Colonic mucosa (tissue), 4 donors: ENCODE results near the gene SMIM32. TPM values are rescaled to one million over a fixed set of nuclear protein-coding genes. Genes with fewer than 3 reads are reported as not detected.

Source experiments
- DNase-seq: peaks from one replicate; pipeline ENCODE4 v3.0.0-alpha.2; 2020
- H3K27ac ChIP-seq: fragments of 200-600 bp; one replicate; pipeline ENCODE4 v1.8.0; 2021
- H3K27me3 ChIP-seq: fragments of 200-600 bp; one replicate; pipeline ENCODE4 v1.8.0; 2021
- H3K36me3 ChIP-seq: fragments of 200-600 bp; one replicate; pipeline ENCODE4 v1.8.0; 2021
- H3K4me1 ChIP-seq: fragments of 200-600 bp; one replicate; pipeline ENCODE4 v1.8.0; 2021; ENCODE audit warnings: mild to moderate bottlenecking
- H3K4me3 ChIP-seq: fragments of 200-600 bp; one replicate; pipeline ENCODE4 v1.8.0; 2021
- H3K9ac ChIP-seq, 2 donors: one replicate each; pipeline ENCODE4 v1.7.0; 2013; ENCODE audit warnings: control low read depth in 2 of 2, low read depth in 2 of 2, low read length in 2 of 2
- H3K9me3 ChIP-seq: fragments of 200-600 bp; one replicate; pipeline ENCODE4 v1.8.0; 2021
- CTCF ChIP-seq: fragments of 200-600 bp; IDR thresholded peaks from one replicate; pipeline ENCODE4 v1.8.0; 2022; ENCODE audit warnings: antibody characterized with exemption, mild to moderate bottlenecking
- intact Hi-C: fragments of 100-400 bp; cut with DNase I; formaldehyde crosslinking; loops from one replicate; pipeline ENCODE4 v1.14.1; 2022
- total RNA-seq, 2 donors: library from RNA; stranded (reverse); fragmentation: NEBNext Ultra II Directional in 1 of 2; extraction: Animal tissue kit (Norgen Biotek cat#: 25700) in 1 of 2; gene quantifications; one replicate each; pipeline ENCODE4 v1.2.1, GENCODE V29; 2021
- donor health status: healthy.
- donor health status: DM: no; HTN: no; CAD: no.
- donor health status: DM: no; HTN: no; CAD: no.

Gene SMIM32
- total RNA-seq, 2 donors from 2014 or later = 18.9 to 20.2 TPM

GRCh38 chr5:136146201-136146600 is 46.8 kb downstream of the SMIM32 start:
- H3K4me1 ChIP-seq = peaks cover 5% of the 10 kb centered on the region
- no peaks in the 10 kb centered on the region for H3K27me3 ChIP-seq
- TF ChIP-seq CTCF = no peak
- no peak for DNase-seq
- intact Hi-C loops = no loop called here
- H3K9me3 ChIP-seq = no peaks in the 10 kb centered on the region
- H3K27ac ChIP-seq = no peak overlapping the region
- H3K36me3 ChIP-seq = no peaks in the 10 kb centered on the region
- no peak overlapping the region for H3K9ac ChIP-seq
- no peak overlapping the region for H3K4me3 ChIP-seq

- H3K4me1 ChIP-seq = peaks cover 5% of the 10 kb centered on the region
- H3K9me3 ChIP-seq = no peaks in the 10 kb centered on the region
- intact Hi-C loops = no loop called here
- no peaks in the 10 kb centered on the region for H3K36me3 ChIP-seq
- H3K27me3 ChIP-seq = no peaks in the 10 kb centered on the region
- no peak overlapping the region for H3K9ac ChIP-seq
- DNase-seq = no peak
- no peak overlapping the region for H3K27ac ChIP-seq
- no peak overlapping the region for H3K4me3 ChIP-seq
- no peak for TF ChIP-seq CTCF
These were observed 47.9 kb downstream of the SMIM32 start for GRCh38 chr5:136145030-136145429.

GRCh38 chr5:136143763-136144162 is 49.2 kb downstream of the SMIM32 start:
- Histone ChIP-seq H3K27me3 (no peaks in the 10 kb centered on the region), H3K36me3 (no peaks in the 10 kb centered on the region), H3K4me1 (peaks cover 5% of the 10 kb centered on the region), H3K9me3 (no peaks in the 10 kb centered on the region), H3K27ac (no peak overlapping the region), H3K9ac (no peak overlapping the region), H3K4me3 (no peak overlapping the region)
- TF ChIP-seq CTCF = no peak
- no peak for DNase-seq
- intact Hi-C loops = no loop called here

- peaks cover 5% of the 10 kb centered on the region for H3K4me1 ChIP-seq
- no peak for DNase-seq
- H3K9ac ChIP-seq = no peak overlapping the region
- no peaks in the 10 kb centered on the region for H3K36me3 ChIP-seq
- no peak overlapping the region for H3K27ac ChIP-seq
- no peak for TF ChIP-seq CTCF
- intact Hi-C loops = no loop called here
- no peak overlapping the region for H3K4me3 ChIP-seq
- H3K9me3 ChIP-seq = no peaks in the 10 kb centered on the region
- H3K27me3 ChIP-seq = no peaks in the 10 kb centered on the region
These were observed 49.6 kb downstream of the SMIM32 start for GRCh38 chr5:136143312-136143711.

GRCh38 chr5:136141561-136141960 is 51.4 kb downstream of the SMIM32 start:
- H3K9ac ChIP-seq = no peak overlapping the region
- H3K4me3 ChIP-seq = no peak overlapping the region
- no peak for DNase-seq
- H3K9me3 ChIP-seq = no peaks in the 10 kb centered on the region
- H3K27me3 ChIP-seq = no peaks in the 10 kb centered on the region
- H3K4me1 ChIP-seq = peaks cover 5% of the 10 kb centered on the region
- no peaks in the 10 kb centered on the region for H3K36me3 ChIP-seq
- intact Hi-C loops = no loop called here
- H3K27ac ChIP-seq = no peak overlapping the region
- TF ChIP-seq CTCF = no peak

Other genes with a start within 250 kb of the SMIM32 start
- not detected for gene LECT2, start 238.2 kb downstream of the SMIM32 start, total RNA-seq
- gene TGFBI, start 164.2 kb downstream of the SMIM32 start, total RNA-seq = 10 to 100 TPM; 47.5 to 63.3 TPM
- 10 to 100 TPM; 51.9 to 64.1 TPM for gene SMAD5, start 60.3 kb downstream of the SMIM32 start, total RNA-seq
- gene TRPC7, start 172.4 kb upstream of the SMIM32 start, total RNA-seq = not detected